GM12875 (cell line): ENCODE data around the gene TMEM179.

Source experiments
- H3K4me3 ChIP-seq: one replicate; pipeline ENCODE4 v1.5.1; 2011; ENCODE audit warnings: low read depth, low read length, control low read depth
- CTCF ChIP-seq: IDR thresholded peaks from 2 replicates; pipeline ENCODE4 v1.5.1; 2011; ENCODE audit warnings: low read depth, mild to moderate bottlenecking, control low read depth, inconsistent platforms, low read length, moderate library complexity, borderline replicate concordance; ENCODE audit not compliant: insufficient read depth

The TMEM179 gene

GRCh38 chr14:104574978-104575583 is 29.5 kb downstream of the TMEM179 start:
- H3K4me3 ChIP-seq = no peak overlapping the region
- TF ChIP-seq CTCF = no peak

DNA sequence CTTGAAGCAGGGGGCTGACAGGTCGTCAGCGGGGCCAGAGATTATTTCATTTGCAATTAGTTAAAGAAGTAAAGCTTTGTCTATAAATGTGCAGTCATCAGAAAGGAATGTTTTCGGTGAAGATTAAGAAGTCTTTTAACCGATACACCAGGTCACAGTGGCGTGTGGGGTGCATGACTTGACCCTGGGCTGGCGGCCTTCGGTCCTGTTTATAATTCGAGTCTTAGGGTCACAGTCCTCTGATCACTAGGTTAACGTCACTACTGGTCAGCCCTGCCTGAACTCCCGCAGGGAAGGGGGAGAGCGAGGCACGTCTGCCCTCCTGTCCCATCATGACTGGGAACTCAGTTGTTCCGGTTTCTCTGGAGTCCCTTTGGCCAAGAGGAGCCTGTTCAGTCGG is 30.0 kb downstream of the TMEM179 start:
- H3K4me3 ChIP-seq = no peak overlapping the region
- TF ChIP-seq CTCF = no peak

DNA sequence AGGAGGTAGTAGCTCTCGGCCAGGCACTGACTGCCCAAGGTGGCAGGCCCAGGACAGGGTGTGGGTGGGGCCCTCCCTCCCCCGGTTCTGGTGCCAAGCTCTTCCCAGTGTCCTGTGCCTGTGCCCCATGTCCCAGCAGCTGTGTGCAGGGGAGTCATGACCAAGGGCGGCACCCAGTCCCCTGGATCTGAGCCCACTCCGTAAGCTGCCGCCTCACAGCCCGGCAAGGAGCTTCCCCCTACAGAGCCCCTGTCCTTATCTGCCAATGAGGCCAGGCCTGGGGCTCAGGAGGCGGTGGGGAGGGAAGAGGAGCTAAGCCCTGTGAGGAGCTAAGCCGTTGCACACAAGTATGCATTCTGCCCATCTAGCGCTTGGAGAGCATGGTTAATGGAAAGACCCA is 30.6 kb downstream of the TMEM179 start:
- no peak overlapping the region for H3K4me3 ChIP-seq
- no peak for TF ChIP-seq CTCF

- H3K4me3 ChIP-seq = no peak overlapping the region
- TF ChIP-seq CTCF = no peak
These were observed 31.9 kb downstream of the TMEM179 start for GRCh38 chr14:104572668-104573067.

DNA sequence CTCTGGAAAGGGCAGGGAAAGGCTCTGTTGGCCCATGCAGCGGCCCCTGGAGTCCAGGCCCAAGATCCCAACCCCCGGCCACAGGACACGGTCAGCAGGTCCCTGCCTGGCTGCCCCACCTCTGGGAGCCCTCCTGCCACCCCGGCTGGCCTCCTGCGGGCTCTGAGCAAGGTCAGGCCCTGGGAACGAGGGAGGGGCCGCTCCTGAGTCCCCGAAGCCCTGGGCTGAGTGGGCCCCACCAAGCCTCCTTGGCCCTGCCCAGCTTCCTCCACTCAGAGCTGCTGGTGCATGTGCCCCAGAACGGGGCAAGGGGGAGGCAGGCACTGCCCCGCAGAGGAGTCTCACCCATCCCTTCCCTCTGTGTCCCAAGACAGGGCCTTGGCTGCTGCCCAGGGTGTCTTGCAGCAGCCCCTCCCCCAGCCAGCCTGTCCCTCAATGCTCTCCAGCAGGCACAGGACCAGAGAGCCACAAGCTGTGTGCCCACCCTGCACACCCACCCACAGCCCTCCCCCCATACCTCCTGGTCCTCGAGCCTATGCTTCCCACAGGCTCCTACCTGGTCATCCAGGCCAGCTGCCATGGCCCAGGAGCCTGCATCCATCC is 32.4 kb downstream of the TMEM179 start:
- H3K4me3 ChIP-seq = no peak overlapping the region

GRCh38 chr14:104571246-104571645 is 33.3 kb downstream of the TMEM179 start:
- H3K4me3 ChIP-seq = no peak overlapping the region
- no peak for TF ChIP-seq CTCF

More for the DNA sequence above, 32.4 kb downstream of the TMEM179 start:
- TF ChIP-seq CTCF = no peak

GRCh38 chr14:104569435-104569834 is 35.1 kb downstream of the TMEM179 start:
- no peak overlapping the region for H3K4me3 ChIP-seq

More at GRCh38 chr14:104569435-104569834, 35.1 kb downstream of the TMEM179 start:
- no peak for TF ChIP-seq CTCF
